HL-60 (cell line): ENCODE measurements around the gene TRIM22.

Source experiments
- GABPA ChIP-seq: IDR thresholded peaks from 2 replicates; pipeline ENCODE4 v1.6.1; 2012; ENCODE audit warnings: low read depth
- TF ChIP-seq, protein P1 (sequence below): IDR thresholded peaks from one replicate; pipeline ENCODE4 v1.5.1; 2011; ENCODE audit warnings: low read length, control low read depth, inconsistent platforms; ENCODE audit not compliant: insufficient read depth

DNA sequence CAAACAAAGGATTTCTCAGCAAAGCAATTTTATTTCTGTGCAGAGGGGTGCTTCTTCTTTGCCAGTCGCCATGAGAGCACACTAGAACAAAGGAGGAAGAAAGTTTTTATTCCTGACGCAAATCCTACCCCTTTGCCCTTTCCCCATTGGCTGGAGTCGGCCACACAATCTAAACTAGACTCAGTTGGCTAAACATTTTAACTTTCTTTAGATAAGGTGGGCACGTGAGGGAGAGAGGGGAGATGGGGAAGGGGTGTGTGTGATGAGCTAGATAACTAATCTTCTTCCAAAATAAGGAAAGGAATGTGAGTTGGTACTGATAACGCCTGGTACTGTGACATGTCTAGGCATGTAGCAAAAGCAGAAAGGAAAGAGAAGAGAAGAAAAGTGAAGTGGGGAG is 626 bp downstream of the TRIM22 start:
- TF ChIP-seq, protein P1, sequence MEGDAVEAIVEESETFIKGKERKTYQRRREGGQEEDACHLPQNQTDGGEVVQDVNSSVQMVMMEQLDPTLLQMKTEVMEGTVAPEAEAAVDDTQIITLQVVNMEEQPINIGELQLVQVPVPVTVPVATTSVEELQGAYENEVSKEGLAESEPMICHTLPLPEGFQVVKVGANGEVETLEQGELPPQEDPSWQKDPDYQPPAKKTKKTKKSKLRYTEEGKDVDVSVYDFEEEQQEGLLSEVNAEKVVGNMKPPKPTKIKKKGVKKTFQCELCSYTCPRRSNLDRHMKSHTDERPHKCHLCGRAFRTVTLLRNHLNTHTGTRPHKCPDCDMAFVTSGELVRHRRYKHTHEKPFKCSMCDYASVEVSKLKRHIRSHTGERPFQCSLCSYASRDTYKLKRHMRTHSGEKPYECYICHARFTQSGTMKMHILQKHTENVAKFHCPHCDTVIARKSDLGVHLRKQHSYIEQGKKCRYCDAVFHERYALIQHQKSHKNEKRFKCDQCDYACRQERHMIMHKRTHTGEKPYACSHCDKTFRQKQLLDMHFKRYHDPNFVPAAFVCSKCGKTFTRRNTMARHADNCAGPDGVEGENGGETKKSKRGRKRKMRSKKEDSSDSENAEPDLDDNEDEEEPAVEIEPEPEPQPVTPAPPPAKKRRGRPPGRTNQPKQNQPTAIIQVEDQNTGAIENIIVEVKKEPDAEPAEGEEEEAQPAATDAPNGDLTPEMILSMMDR, result no peak
- TF ChIP-seq GABPA, result no peak
